ENCODE data around the gene ZNF385B.

ZNF385B gene

DNA sequence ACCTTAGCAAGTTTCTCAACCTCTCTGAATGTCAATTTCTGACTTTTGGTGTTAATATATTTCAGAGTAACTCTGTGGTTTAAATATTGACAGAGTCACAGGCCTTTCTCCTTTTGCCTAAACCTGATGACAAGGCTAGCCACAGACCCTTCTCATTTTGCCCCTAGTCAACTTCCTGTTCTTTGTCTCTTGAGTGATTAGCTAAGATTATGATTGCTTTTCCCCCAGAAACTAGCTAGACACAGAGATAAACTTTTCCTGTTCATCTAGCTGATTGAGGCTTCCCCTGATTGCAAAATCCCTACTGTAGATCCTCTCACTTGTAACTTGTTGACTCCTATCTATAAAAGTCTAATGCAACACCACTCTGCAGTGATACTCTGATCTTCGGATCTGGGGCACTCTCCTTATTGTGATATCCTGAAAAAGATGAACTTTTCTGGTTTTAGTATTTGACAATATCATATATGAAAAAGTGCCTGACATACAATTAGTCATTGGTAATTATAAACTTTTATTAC lies 241.4 kb downstream of the ZNF385B start:
- DNase-seq: no peak

DNA sequence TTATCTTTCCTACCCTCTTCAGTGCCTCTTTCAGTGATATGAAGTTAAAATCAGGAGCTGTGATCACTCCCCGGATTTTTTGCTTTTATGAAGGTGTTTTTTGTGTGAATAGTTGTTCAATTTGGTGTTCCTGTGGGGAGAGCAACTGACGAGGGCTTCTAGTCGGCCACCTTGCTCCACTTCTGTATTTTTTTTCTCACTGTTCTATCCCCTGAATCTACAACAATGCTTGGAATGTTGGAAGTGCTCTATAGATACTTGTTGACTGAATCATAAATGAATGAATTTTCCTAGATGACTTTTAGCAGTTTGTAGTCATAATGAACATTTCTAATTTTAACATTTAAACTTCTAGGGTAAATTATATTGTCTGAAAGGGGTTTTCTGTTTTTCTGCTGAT lies 247.3 kb downstream of the ZNF385B start:
- DNase-seq: no peak

DNA sequence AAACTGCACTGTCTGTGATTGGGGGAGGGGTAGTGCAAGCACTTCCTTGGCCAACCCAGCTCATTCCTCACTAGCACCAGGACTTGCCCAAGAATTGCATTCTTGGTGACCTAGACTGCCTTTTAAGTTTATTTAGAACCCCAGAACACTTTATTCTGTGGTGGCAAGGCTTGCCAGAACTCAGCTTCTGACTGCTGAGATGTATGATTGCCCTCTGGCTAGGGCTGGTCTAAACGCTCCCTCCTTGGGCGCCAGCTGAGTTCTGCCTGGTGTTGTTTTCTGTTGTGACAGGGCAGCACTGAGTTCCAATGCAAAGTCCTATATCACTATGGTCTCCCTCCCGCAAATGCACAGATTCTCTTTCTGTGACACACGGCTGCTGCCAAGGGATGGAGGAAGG lies 247.7 kb downstream of the ZNF385B start:
- DNase-seq: no peak

DNA sequence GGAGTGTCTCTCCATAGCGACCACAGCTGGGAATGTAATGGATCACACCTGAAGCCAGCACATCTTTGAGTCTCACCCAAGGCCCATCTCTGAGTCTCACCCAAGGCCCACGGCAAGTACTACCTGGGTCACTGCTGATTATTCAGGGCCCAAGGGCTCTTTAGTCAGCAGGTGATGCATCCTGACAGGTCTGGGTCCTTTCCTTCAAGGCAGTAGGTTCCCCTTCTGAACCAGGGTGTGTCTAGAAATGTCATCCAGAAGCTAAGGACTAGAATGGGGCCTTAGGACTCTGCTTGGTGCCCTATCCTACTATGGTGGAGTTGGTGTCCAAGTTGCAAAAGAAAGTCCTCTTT lies 248.1 kb downstream of the ZNF385B start:
- DNase-seq: no peak

DNA sequence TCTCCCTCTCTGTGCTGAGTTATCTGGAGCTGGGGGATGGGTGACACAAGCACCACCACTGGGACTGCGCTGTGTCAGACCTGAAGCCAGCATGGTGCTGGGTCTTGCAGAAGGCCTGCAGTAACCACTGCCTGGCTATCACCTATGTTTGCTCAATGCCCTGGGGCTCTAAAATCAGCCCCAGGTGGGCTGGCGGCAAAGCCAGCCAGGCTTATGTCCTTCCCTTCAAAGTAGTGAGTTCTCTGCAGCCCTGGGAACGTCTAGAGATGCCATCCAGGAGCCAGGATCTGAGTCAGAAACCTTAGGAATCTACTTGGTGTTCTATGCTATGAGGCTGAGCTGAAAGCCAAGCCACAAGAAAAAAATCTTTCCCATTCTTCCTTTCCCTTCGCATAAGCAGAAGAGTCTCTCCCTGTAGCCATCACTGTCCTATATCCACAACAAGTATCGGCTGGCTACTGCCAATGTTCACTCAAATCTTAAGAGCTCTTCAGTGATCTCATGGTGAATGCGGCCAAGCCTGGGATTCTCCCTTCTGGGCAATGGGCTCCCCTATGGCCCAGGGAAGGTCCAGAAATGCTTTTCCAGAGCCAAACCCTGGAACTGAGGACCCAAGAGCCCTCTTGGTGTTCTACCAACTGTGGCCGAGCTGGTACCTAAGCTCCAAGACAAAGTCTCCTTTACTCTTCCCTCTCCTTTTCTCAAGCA lies 248.7 kb downstream of the ZNF385B start:
- no peak for DNase-seq

DNA sequence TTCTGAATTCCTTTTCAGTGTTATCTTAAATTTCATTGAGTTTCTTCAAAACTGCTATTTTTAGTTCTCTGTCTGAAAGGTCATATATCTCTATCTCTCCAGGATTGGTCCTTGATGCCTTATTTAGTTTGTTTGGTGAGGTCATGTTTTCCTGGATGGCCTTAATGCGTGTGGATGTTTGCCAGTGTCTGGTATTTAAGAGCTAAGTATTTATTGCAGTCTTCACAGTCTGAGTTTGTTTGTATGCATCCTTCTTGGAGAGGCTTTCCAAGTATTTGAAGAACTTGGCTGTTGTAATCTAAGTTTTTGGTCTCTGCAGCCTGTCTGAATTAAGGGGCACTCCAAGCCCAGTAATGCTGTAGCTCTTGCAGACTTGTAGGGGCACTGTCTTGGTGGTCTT lies 249.3 kb downstream of the ZNF385B start:
- DNase-seq: no peak

DNA sequence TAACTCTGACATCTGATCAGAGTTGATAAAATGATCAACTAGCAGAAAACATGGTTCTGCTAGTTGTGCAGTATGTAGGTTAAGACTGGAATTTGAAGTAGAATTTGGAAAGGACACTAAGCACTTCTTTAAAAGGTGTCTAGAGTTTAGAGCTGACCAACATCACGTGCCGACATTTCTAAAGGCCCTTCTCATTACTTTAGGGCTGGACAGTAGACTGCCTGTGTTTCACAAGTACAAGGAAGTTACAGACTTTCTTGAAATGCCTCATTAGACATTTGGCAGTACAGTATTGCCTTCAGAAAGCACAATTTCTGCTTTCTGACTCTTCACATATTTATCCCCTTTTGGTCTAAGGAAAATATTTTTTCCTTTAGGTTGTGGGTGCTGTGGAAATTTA lies 255.3 kb downstream of the ZNF385B start:
- DNase-seq: no peak

DNA sequence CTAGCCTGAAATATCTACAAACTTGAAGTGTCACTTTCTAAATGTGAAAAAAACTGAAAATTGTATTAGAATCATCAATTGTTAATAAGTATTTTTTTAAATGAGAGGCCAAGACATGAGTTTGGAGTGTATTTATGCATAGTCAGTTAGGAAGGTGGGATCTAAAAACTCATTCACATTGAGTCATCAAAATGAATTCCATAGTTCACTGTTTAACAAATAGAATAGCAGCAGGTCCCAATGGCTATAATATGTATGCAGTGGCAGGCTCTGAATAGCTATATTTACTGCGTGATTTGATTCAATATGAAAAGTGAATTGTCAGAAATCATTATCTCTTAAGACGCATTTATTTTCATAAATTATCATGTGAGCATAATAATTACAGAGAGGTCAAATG lies 256.1 kb downstream of the ZNF385B start:
- DNase-seq: no peak

DNA sequence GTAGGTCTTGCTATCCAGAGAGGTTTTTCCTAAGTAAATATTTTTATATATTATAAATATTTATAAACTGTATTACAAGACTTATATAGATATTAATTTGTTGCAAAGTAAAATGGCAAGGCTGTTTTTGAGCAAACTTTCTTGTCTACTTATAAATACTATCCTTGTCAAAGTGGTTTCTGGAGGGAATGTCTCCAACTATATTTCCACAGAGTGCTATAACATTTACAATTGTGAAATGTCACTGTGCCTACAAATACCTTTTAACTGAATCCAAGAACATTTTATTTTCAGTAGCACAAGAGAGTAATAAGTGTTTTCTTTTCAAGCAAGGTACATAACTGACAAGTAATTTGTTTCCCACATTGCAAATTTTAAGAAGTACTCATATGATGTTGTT lies 256.8 kb downstream of the ZNF385B start:
- DNase-seq: no peak

DNA sequence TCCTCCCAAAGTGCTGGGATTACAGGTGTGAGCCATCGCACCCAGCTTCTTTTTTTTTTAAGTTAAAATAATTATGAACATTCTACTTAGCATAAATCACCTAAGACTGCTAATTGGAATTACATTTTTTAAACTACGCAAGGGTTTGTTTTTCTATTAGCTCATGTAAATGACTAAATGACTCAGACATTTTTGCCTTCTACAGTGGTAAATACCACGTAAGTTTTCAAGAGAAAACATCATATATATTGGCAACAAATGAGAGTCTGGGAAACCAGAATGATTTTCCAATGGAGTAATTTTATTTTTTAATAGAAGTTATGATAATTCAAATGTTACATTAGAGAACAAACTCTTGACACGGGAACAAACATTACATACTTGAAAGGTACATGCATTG lies 259.0 kb downstream of the ZNF385B start:
- no peak for DNase-seq

DNA sequence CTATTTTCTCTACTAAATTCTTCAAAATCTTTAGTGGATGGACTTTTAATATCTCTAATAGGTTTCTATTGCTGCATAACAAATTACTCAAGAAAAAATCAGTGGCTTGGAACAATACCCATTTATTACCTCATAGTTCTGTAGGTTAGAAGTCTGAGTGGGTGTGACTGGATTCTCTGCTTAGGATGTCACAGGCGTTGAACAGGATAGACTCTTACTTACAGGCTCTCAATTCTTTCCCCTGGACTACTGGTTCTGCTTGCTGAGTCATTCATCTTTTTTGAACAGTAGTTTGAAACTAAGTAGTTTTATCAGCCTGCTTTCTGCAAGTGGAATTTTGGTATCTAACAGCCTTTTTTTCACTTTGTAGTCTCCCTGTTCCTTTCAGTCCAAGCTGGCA lies 265.4 kb downstream of the ZNF385B start:
- no peak for DNase-seq

DNA sequence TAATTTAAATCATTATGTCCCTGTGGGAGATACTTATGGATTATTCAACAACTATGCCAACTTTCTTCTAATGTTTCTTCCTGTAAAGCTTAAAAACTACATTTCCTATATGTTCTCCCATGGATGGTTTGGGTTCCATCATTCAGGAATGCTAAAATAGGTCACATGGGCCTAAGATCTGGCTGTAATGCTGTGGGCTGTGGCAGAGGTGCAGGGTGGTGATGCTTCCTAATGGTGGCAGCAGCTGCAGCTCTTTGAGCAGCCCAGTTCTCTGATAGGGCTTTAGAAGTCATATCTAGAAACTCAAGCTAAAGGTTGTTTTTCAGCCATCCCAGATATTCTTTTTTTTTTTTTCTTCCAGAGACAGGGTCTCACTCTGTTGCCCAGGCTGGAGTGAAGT lies 266.1 kb downstream of the ZNF385B start:
- DNase-seq: no peak

DNA sequence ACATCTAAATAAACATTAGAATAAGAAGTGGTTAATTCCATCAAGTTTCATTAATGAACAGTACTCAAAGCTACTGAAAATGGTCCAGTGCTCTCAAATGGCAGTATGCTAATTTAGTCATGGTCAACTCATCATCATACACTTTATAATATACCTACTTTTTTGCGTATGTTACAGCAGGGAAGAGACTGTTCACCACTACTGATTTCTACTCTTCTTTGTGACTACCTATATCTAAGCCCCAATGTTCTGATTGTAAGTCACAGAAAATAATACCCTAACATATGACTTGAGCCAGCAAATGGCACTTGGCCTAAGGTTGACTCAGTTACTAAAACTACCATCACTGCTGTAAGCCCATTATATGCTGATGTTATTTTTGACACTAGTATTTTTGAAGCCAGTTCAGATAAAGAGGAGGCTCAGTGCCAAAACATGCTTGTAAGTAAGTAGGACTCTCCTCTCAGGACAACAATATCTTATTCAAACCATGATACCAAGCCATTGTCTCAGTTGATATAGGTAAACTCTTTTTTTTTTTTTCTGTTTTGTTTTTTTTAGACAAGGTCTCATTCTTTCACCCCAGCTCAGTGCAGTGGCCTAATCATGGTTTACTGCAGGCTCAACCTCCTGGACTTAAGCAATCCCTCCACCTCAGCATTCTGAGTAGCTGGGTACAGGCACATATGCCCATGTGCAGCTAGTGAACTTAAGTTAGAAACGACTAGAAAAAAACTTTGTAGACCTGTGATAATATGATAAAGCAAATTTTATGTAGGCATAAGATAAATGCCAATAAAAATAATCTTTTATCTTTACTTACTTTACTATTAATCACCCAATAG lies 266.9 kb downstream of the ZNF385B start:
- DNase-seq: no peak

DNA sequence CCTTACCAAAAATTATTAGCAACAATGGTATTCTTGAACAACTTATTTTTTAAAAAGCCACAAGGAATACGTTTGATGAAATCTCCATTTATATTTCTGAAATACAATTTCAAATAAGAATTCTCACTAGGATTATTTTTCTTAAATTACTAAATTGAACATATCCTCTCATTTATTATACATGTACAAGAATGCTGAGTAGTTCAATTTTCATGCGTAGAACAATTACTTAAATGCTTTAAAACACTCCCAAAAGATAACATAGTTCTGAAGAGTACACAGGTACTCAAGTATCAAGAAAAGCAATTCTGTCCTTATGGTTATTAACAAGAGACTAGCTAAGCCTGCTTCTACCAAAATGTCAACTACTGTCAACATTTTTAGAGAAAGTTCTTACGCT lies 268.1 kb downstream of the ZNF385B start:
- no peak for DNase-seq

DNA sequence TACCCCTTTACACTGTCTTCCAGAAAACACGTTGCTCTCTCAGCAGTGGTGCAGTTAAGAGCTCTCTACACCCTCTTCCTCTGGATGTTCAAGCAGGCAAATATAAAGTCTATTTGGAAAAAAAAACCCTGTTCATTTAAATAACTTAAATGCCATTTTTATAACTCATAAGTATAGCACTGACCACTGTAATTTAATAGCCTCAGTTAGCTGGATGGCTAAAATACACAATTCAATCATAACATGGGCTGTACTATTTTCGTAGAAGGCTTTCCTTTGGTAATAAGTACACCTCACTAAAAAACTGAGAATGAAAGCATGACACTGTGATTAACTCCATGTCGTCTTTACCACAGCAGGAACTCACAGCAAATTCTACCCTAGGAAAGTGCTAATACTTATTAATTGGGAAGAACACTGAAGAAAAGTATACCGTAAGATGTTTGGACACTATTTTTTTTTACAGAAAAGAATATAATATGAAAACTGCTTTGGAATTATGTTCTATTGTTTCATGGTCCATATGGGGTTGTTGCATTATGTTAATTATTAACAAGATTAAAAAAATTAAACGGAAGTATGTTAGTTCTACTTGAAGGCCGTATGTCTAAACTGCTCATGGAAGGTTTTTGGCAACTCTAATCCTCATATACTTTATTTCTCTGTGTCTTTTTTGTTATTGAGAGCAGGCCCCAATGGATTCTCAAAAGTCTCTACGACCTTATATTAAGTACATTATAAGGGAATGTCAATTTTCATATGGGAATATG lies 269.1 kb downstream of the ZNF385B start:
- DNase-seq: no peak

DNA sequence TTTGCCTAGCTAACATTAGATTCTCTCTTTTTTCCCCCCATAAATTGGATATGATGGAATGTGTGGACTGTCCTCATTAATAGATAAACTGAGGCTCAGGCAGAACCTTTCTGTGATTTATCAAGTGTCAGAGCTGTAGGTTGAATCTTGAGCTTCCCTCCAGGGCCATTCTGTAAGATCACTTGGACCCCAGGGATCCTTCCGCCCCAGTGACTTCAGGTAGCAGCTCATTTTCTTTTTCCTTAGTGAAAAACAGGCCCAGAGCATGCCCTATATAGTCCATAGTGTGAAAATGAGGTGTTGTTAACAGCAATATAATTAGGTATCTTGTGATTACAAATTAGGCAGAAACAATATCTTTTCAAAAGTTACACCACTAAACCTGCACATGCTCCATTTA lies 269.7 kb downstream of the ZNF385B start:
- DNase-seq: no peak

DNA sequence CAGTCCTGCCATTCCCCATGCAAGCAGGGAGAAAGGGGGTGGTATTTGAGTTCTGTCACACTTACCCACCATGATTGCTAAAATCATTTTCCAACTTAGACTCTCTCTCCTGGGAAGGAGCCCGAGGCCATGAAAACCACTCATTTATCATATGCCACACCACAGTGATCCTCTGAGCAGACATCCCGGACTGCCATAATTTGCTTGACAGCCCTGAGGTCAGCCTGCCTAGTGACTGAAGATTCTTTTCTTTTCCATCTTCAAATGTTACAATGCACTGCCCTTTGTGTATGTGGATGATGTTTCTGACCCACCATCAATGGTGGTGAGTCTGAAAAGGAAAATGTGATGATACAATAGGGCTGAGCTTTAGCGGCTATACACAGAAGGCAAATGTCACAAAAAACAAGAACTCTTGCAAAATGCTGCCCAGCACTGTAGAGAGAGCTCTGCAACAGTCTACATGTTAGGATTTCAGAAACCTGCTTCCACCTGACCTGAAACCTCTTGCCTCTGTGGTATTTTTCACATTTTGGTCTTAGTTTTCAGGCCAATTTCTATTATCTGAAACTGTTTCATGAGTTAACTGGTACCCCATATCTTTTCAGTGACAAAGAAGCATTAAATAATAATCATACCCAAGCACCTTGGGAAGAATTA lies 272.8 kb downstream of the ZNF385B start:
- DNase-seq: no peak

DNA sequence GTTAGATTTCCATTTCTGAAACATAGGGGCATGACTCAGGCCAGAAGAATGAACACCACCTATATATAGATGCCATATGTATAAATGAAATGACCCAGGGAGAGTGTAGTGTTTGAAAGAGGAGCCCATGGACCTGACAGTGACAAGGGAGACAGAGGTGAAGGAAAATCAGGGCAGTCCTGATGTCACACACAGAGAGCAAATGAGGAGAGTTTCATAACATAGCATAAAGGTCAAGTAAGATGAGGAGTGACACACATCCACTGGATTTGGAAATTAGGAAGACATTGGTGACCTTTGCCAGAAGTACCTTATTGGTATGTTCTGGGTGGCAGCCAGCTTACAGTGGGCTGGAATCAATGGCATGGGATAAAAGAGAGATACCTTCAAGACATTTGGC lies 276.7 kb downstream of the ZNF385B start:
- no peak for DNase-seq

DNA sequence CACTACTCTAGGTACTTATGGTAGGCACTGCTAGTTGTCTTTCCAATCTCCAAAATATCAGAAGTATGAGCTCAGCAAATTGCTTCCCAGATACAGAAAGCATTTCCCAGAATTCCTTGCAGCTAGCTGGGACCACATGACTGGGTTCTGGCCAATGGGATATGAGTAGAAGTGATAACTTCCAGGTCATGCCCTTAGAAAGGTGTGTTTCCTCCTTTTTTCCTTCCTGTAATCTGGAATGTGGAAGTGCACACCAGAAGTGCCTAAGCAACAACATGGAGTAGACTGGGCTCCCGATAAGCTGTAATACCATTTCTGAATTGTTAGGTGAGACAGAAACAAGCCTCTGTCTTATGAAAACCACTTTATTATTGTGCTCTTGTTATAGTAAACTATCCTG lies 279.8 kb downstream of the ZNF385B start:
- no peak for DNase-seq

DNA sequence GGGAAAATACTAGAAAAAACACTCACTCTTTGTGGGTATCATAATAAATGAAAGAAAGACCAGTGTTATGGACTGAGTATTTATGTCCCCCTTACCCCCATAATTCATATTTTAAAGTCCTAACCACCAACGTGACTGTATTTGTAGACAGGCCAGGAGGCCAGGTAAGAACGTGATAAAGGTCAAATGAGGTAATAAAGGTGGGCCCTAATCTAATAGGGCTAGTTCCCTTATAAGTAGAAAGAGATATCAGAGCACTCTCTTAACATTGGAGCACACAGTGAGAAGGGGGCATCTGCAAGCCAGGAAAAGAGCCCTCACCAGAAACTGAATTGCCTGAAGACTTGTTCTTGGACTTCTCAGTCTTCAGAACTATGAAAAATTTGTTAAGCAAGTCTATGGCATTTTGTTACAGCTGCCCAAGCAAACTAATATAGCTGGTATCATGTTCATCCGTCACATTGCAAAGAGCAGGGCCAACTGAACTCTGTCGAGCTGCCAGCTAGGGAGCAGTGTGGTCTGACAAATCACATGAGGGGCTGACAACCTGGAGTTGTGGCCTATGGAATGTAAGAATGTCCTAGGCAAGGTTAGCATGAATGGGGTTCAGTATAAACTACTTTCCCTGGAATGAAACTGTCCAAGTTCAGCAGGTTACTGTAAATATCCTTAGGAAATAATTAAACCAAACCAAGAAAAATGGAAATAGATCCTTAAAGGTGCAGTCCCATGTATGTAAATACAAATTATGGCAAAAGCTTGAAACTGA lies 280.9 kb downstream of the ZNF385B start:
- no peak for DNase-seq

DNA sequence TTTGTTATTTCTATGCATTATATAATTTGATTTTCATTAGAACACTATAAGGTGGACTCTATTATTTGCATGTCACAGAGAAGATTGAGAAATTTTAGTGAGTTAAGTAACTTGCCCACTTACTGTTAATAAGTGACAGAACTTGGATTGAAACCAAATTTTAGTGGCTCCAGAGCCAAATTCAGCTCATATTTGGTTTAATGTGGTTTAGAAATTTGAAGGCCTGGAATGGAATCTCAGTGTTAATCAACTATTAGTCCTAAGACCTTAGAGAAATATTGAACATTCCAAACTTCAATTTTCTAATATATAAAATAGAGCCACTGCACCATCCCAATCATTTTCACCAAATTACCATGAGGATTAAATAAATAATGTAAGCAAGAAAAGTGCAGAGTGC lies 281.6 kb downstream of the ZNF385B start:
- DNase-seq: no peak

DNA sequence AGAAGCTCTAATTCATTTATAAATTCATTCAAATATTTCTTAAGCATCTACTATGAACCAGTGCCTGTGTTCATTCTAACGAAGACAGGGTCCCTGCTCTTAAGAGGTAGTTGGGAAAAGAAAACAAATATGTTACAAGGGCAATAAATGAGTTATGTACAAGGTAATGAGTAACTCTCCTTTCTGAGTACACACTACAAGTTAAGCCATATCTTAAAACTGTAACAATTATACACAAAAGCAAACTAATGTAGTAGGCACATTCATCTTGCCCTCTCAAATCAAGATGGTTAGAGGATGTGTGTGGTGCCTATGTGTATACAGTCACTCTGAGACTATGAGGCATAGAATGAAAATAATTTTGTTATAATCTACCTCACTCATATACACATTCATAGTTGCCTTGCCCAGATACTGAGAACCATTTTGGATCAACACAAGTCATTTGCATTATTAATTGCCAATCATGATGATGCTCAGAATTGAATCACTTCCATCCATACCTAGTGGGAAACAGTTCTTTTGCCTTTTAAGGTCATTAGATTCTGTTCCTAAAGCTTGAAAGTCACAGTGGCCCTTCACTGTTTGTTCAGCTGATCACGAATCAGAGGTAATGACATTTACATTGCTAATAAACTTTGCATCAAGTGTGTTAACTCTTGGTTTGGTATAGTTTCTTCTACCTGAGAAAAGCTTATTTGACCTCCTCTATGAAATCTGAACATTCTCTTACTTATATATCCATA lies 283.1 kb downstream of the ZNF385B start:
- DNase-seq: no peak

Measured in CD4-positive, alpha-beta T cell treated with Interleukin-6 for 4 hours (primary cell).